Measurements from ENCODE around the gene SPOP.

The SPOP gene

DNA sequence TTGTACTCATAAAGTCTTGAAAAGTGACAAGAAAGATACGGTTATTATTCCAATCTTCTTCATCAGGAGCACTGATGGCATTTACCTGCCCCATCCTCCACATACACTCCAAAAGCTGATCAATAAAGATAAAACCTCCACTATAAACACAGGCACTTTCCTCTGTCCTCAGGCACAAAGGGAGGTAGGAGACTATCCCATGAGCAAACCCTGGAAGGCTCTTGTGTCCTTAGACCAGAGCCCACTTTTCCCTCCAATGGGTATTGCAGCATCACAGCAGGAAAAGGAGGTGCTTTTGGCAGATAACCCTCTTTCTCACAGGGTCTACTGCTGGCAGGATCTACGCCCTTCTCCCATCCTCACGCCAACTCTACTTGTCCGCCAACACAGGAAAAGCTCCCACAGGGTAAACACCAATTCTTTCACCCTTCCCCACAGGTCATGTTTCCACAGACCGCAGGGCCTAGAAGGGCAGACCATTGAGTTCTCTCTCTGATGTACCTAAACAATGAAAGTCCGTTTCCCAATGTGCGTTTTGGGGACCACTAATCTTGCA lies 73.5 kb downstream of the SPOP start:
- TF ChIP-seq, protein P1, sequence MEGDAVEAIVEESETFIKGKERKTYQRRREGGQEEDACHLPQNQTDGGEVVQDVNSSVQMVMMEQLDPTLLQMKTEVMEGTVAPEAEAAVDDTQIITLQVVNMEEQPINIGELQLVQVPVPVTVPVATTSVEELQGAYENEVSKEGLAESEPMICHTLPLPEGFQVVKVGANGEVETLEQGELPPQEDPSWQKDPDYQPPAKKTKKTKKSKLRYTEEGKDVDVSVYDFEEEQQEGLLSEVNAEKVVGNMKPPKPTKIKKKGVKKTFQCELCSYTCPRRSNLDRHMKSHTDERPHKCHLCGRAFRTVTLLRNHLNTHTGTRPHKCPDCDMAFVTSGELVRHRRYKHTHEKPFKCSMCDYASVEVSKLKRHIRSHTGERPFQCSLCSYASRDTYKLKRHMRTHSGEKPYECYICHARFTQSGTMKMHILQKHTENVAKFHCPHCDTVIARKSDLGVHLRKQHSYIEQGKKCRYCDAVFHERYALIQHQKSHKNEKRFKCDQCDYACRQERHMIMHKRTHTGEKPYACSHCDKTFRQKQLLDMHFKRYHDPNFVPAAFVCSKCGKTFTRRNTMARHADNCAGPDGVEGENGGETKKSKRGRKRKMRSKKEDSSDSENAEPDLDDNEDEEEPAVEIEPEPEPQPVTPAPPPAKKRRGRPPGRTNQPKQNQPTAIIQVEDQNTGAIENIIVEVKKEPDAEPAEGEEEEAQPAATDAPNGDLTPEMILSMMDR (IDR thresholded peaks at IDR 0.05), result no peak
- H3K4me2 ChIP-seq (ENCODE audit: low read length), result no peak overlapping the region
- H3K4me3 ChIP-seq (ENCODE audit: low read depth, low read length), result no peak overlapping the region
- H3K27ac ChIP-seq, result no peak overlapping the region
- H2AFZ ChIP-seq, result no peak overlapping the region
- H3K27me3 ChIP-seq (ENCODE audit: control insufficient read depth, insufficient read depth, low read length), result no peaks in the 10 kb centered on the region
- H3K9ac ChIP-seq, result no peak overlapping the region
- no peaks in the 10 kb centered on the region for H3K4me1 ChIP-seq
- H3K36me3 ChIP-seq (ENCODE audit: control insufficient read depth, insufficient read depth, low read length), result no peaks in the 10 kb centered on the region
- H3K9me3 ChIP-seq (ENCODE audit: control insufficient read depth, low read length), result no peaks in the 10 kb centered on the region
- H3K79me2 ChIP-seq, result no peaks in the 10 kb centered on the region

DNA sequence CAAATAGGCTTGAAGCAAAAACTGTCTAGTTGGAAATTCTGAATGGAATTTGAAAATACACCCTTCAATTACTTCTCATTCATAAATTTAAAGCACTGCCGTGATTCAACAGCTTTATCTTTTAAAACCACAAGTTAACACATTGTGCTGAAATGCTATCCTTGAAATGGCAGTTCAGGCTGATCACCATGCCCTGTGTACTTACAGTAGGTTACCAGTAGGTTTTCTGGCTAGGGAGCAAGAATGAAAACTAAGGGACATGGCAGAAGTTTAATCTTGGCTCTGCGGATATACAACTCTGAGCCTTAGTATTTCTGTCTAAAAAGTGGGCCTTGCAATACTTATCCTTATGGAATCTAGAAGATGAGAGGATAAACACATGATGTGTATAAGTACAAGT lies 74.2 kb downstream of the SPOP start:
- H3K36me3 ChIP-seq (ENCODE audit: control insufficient read depth, insufficient read depth, low read length), result no peaks in the 10 kb centered on the region

DNA sequence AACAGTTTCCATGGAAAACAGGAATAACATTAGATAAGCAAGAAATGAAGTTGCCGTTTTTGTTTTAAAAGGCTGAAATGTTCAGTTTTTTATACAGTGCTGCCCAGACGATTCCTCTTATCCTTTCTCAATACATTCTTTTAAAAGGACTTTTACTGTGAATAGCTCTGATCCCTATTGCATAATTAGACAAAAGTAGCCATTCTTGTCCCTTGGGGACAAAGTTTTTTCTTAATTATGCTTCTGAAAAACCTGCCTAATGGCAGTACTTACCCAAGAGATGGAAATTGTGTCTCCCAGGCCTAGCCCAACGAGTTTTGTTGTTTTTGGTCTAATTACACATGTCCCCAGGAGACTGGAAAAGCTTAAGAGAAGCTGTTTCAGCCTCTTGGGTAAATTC lies 74.7 kb downstream of the SPOP start:
- Histone ChIP-seq H3K27ac (no peak overlapping the region), H3K4me1 (no peaks in the 10 kb centered on the region), H3K27me3 (ENCODE audit: control insufficient read depth, insufficient read depth, low read length) (no peaks in the 10 kb centered on the region), H3K4me2 (ENCODE audit: low read length) (no peak overlapping the region), H3K9ac (no peak overlapping the region), H3K36me3 (ENCODE audit: control insufficient read depth, insufficient read depth, low read length) (no peaks in the 10 kb centered on the region), H3K9me3 (ENCODE audit: control insufficient read depth, low read length) (no peaks in the 10 kb centered on the region), H3K79me2 (no peaks in the 10 kb centered on the region), H2AFZ (no peak overlapping the region), H3K4me3 (ENCODE audit: low read depth, low read length) (no peak overlapping the region)
- TF ChIP-seq, protein P1 (IDR thresholded peaks at IDR 0.05), result no peak

More for the DNA sequence above, 74.2 kb downstream of the SPOP start:
- Histone ChIP-seq H3K9me3 (ENCODE audit: control insufficient read depth, low read length) (no peaks in the 10 kb centered on the region), H3K9ac (no peak overlapping the region), H3K4me2 (ENCODE audit: low read length) (no peak overlapping the region), H3K27me3 (ENCODE audit: control insufficient read depth, insufficient read depth, low read length) (no peaks in the 10 kb centered on the region), H3K4me3 (ENCODE audit: low read depth, low read length) (no peak overlapping the region), H2AFZ (no peak overlapping the region), H3K4me1 (no peaks in the 10 kb centered on the region), H3K27ac (no peak overlapping the region), H3K79me2 (no peaks in the 10 kb centered on the region)
- TF ChIP-seq, protein P1 (IDR thresholded peaks at IDR 0.05), result no peak

DNA sequence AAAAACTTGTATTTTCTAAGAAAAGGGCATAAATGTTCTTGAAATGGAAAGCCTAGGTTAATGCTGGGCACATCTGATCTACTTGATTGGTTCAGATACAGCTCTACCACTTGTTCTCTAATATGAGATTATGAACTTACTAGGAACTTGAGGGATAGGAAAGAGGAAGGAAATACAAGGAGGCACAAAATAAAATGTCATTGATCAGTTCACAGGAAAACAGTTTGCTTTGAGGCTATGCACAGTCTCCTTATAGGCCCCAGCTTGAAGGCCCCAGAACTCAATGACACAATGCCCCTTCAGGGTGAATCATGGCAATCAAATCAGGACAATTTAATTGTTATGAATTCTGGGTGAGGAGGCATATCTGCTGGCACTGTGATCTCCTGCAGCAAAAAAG lies 75.1 kb downstream of the SPOP start:
- Histone ChIP-seq H3K4me3 (ENCODE audit: low read depth, low read length) (no peak overlapping the region), H3K9ac (no peak overlapping the region), H3K9me3 (ENCODE audit: control insufficient read depth, low read length) (no peaks in the 10 kb centered on the region), H3K4me2 (ENCODE audit: low read length) (no peak overlapping the region), H3K36me3 (ENCODE audit: control insufficient read depth, insufficient read depth, low read length) (no peaks in the 10 kb centered on the region), H2AFZ (no peak overlapping the region), H3K27me3 (ENCODE audit: control insufficient read depth, insufficient read depth, low read length) (no peaks in the 10 kb centered on the region), H3K79me2 (no peaks in the 10 kb centered on the region), H3K4me1 (no peaks in the 10 kb centered on the region), H3K27ac (no peak overlapping the region)
- TF ChIP-seq, protein P1 (IDR thresholded peaks at IDR 0.05), result no peak

DNA sequence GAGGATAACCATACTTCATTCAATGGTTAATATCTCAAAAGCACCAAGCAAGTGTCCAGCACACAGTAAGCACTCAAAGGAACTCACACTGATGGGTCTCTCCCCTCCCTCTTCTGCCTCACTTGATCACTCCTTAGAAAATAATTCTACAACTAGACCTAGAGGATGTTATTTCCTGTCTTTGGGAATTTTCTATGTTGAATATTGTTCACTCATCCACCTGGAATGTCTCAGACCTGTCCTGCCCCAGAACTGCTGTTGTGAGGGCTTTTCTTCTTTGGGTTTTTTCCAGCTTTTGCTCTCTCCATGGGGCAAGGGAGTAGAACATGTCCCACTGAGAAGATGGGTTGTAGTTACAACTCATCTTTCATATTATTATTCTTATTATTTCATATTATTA lies 76.9 kb downstream of the SPOP start:
- Histone ChIP-seq H3K9ac (no peak overlapping the region), H3K79me2 (no peaks in the 10 kb centered on the region), H3K4me2 (ENCODE audit: low read length) (no peak overlapping the region), H3K27ac (no peak overlapping the region), H2AFZ (no peak overlapping the region), H3K4me3 (ENCODE audit: low read depth, low read length) (no peak overlapping the region), H3K36me3 (ENCODE audit: control insufficient read depth, insufficient read depth, low read length) (no peaks in the 10 kb centered on the region), H3K9me3 (ENCODE audit: control insufficient read depth, low read length) (no peaks in the 10 kb centered on the region), H3K27me3 (ENCODE audit: control insufficient read depth, insufficient read depth, low read length) (no peaks in the 10 kb centered on the region), H3K4me1 (no peaks in the 10 kb centered on the region)
- TF ChIP-seq, protein P1 (IDR thresholded peaks at IDR 0.05), result no peak
